Neuronal stem cell (in vitro differentiated cells): ENCODE results near the gene YY1AP1.
"Not testable (repeated sequence)": the region's sequence is repeated elsewhere in the genome, so short reads cannot be mapped to it uniquely, and the experiment has no call there.

Experiments
- DNase-seq: peaks from one replicate; pipeline ENCODE4 v3.0.0-alpha.2; 2013; ENCODE audit warnings: low spot score
- H2AFZ ChIP-seq: one replicate; pipeline ENCODE4 v1.6.1; 2013; ENCODE audit warnings: mild to moderate bottlenecking, low read length, inconsistent platforms
- H2AK5ac ChIP-seq: 2 replicates; pipeline ENCODE4 v1.6.1; 2013; ENCODE audit warnings: low read depth, mild to moderate bottlenecking, inconsistent platforms, low read length, moderate library complexity, mixed read lengths
- H2BK120ac ChIP-seq: 2 replicates; pipeline ENCODE4 v1.6.1; 2013; ENCODE audit warnings: low read depth, mild to moderate bottlenecking, inconsistent platforms, low read length, moderate library complexity, mixed read lengths
- H2BK12ac ChIP-seq: one replicate; pipeline ENCODE4 v1.6.1; 2013; ENCODE audit warnings: low read length, inconsistent platforms
- H2BK15ac ChIP-seq: 2 replicates; pipeline ENCODE4 v1.6.1; 2013; ENCODE audit warnings: mild to moderate bottlenecking, low read length, inconsistent platforms, mixed read lengths
- H2BK5ac ChIP-seq: one replicate; pipeline ENCODE4 v1.6.1; 2013; ENCODE audit warnings: inconsistent platforms, mild to moderate bottlenecking, low read length, moderate library complexity
- H3K14ac ChIP-seq: one replicate; pipeline ENCODE4 v1.6.1; 2013; ENCODE audit warnings: low read length, inconsistent platforms
- H3K18ac ChIP-seq: 2 replicates; pipeline ENCODE4 v1.6.1; 2013; ENCODE audit warnings: low read length, inconsistent platforms
- H3K23ac ChIP-seq: 2 replicates; pipeline ENCODE4 v1.6.1; 2013; ENCODE audit warnings: low read depth, mild to moderate bottlenecking, mixed read lengths, low read length, inconsistent platforms; ENCODE audit not compliant: poor library complexity
- H3K27ac ChIP-seq: replicated peaks from 3 replicates; pipeline ENCODE4 v1.5.1; 2013; ENCODE audit warnings: low read length, inconsistent platforms
- H3K27me3 ChIP-seq, 3 experiments: 2 replicates each; pipeline ENCODE4 v1.6.1; 2013; ENCODE audit warnings: low read length in 3 of 3, mild to moderate bottlenecking in 2 of 3, inconsistent platforms in 1 of 3, low read depth in 1 of 3, mixed read lengths in 1 of 3, moderate library complexity in 1 of 3; ENCODE audit not compliant: control insufficient read depth in 3 of 3, insufficient read depth in 3 of 3
- H3K36me3 ChIP-seq, 2 donors: replicated peaks in 1 of 2; 2 replicates each; pipeline ENCODE4 v1.6.1; 2013; ENCODE audit warnings: low read length in 2 of 2; ENCODE audit not compliant: control insufficient read depth in 2 of 2, insufficient read depth in 2 of 2
- H3K4ac ChIP-seq: 2 replicates; pipeline ENCODE4 v1.6.1; 2013; ENCODE audit warnings: inconsistent platforms, mild to moderate bottlenecking, low read length, moderate library complexity
- H3K4me1 ChIP-seq, 2 donors: 1 replicate in 1 of 2; 2 replicates in 1 of 2; pipeline ENCODE4 v1.6.1; 2013; ENCODE audit warnings: low read length in 2 of 2, low read depth in 1 of 2; ENCODE audit not compliant: control insufficient read depth in 2 of 2, insufficient read depth in 1 of 2
- H3K4me2 ChIP-seq: one replicate; pipeline ENCODE4 v1.6.1; 2013; ENCODE audit warnings: mild to moderate bottlenecking, low read length, inconsistent platforms; ENCODE audit not compliant: insufficient read depth, poor library complexity, severe bottlenecking
- H3K4me3 ChIP-seq, 2 donors: 2 replicates each; pipeline ENCODE4 v1.5.1; 2013; ENCODE audit warnings: low read length in 2 of 2, mild to moderate bottlenecking in 2 of 2, inconsistent platforms in 1 of 2, moderate library complexity in 1 of 2
- H3K79me1 ChIP-seq: one replicate; pipeline ENCODE4 v1.6.1; 2013; ENCODE audit warnings: low read depth, mild to moderate bottlenecking, inconsistent platforms, low read length, moderate library complexity
- H3K9ac ChIP-seq: one replicate; pipeline ENCODE4 v1.6.1; 2013; ENCODE audit warnings: mild to moderate bottlenecking, low read depth, low read length, inconsistent platforms; ENCODE audit not compliant: poor library complexity
- H3K9me3 ChIP-seq, 2 donors: replicated peaks in 1 of 2; 2 replicates each; pipeline versions ENCODE3 to v1.6.1; 2013; ENCODE audit warnings: low read length in 2 of 2, mild to moderate bottlenecking in 2 of 2, inconsistent platforms in 1 of 2, low read depth in 1 of 2, mixed read lengths in 1 of 2, moderate library complexity in 1 of 2; ENCODE audit not compliant: control insufficient read depth in 2 of 2, insufficient read depth in 1 of 2
- H4K8ac ChIP-seq: one replicate; pipeline ENCODE4 v1.6.1; 2013; ENCODE audit warnings: low read depth, mild to moderate bottlenecking, inconsistent platforms, low read length, moderate library complexity
- H4K91ac ChIP-seq: one replicate; pipeline ENCODE4 v1.6.1; 2013; ENCODE audit warnings: low read length, low read depth, mild to moderate bottlenecking, inconsistent platforms; ENCODE audit not compliant: poor library complexity
- WGBS, 2 donors: extraction: QIAGEN DNeasy Blood & Tissue Kit; methylation state at CpG; one replicate each; pipeline ENCODE4 v1.1.7; 2013; ENCODE audit warnings: missing lambda C conversion rate in 2 of 2, mixed read lengths in 1 of 2; ENCODE audit not compliant: insufficient read length in 2 of 2, insufficient replicate concordance in 1 of 2; ENCODE audit errors: extremely low coverage in 2 of 2; 5-methylcytosine and 5-hydroxymethylcytosine counted together

YY1AP1 gene

GRCh38 chr1:155709391-155709790 lies 20.8 kb upstream of the YY1AP1 start:
- Histone ChIP-seq H4K8ac (no peak overlapping the region), H3K4me3 (no peak overlapping the region), H2BK12ac (no peak overlapping the region), H3K36me3 (peaks cover 3 to 42% of the 10 kb centered on the region in 2 donors), H3K14ac (no peak overlapping the region), H3K27me3 (no peaks in the 10 kb centered on the region), H3K23ac (no peak overlapping the region), H3K9ac (no peak overlapping the region), H3K4ac (no peak overlapping the region), H3K9me3 (peaks cover 3 to 11% of the 10 kb centered on the region in 2 donors), H2AK5ac (no peak overlapping the region), H3K27ac (no peak overlapping the region), H3K79me1 (peaks cover 3% of the 10 kb centered on the region), H3K4me1 (no peaks in the 10 kb centered on the region), H2BK5ac (no peak overlapping the region), H2BK15ac (no peak overlapping the region), H3K4me2 (no peak overlapping the region), H2BK120ac (no peak overlapping the region), H3K18ac (no peak overlapping the region), H2AFZ (no peak overlapping the region), H4K91ac (no peak overlapping the region)
- no CpG with 5 or more reads among the region's 3 CpGs for WGBS, 2 donors
- DNase-seq = no peak

- Histone ChIP-seq H3K14ac (no peak overlapping the region), H2AK5ac (no peak overlapping the region), H3K79me1 (peaks cover 3% of the 10 kb centered on the region), H3K23ac (no peak overlapping the region), H3K18ac (no peak overlapping the region), H2BK12ac (no peak overlapping the region), H2BK120ac (no peak overlapping the region), H3K9ac (no peak overlapping the region), H3K4me3 (no peak overlapping the region), H3K36me3 (peaks cover 3 to 16% of the 10 kb centered on the region in 2 donors), H3K27ac (no peak overlapping the region), H2BK5ac (no peak overlapping the region), H3K4ac (no peak overlapping the region), H3K27me3 (no peaks in the 10 kb centered on the region), H2AFZ (no peak overlapping the region), H4K91ac (no peak overlapping the region), H3K4me2 (no peak overlapping the region), H3K4me1 (no peaks in the 10 kb centered on the region), H3K9me3 (peaks cover 3 to 11% of the 10 kb centered on the region in 2 donors), H2BK15ac (no peak overlapping the region), H4K8ac (no peak overlapping the region)
- no CpG with 5 or more reads among the region's 5 CpGs for WGBS, 2 donors
- DNase-seq = no peak
These were observed 17.6 kb upstream of the YY1AP1 start for GRCh38 chr1:155706139-155706538.

- not testable (repeated sequence) for H3K4me1 ChIP-seq
- no CpG with 5 or more reads among the region's 5 CpGs for WGBS, 2 donors
- peaks cover 3 to 13% of the 10 kb centered on the region in 2 donors for H3K9me3 ChIP-seq
These were observed 15.8 kb upstream of the YY1AP1 start for GRCh38 chr1:155704414-155704813.

GRCh38 chr1:155703216-155703615 lies 14.6 kb upstream of the YY1AP1 start:
- Histone ChIP-seq H3K9ac (no peak overlapping the region), H3K36me3 (no peaks in the 10 kb centered on the region), H2BK120ac (no peak overlapping the region)

More at GRCh38 chr1:155704414-155704813, 15.8 kb upstream of the YY1AP1 start:
- not testable (repeated sequence) for H2BK120ac ChIP-seq, H3K27ac ChIP-seq, H3K18ac ChIP-seq, H3K23ac ChIP-seq, H3K4ac ChIP-seq, H3K14ac ChIP-seq, H3K36me3 ChIP-seq, H3K9ac ChIP-seq, H2BK12ac ChIP-seq, H3K4me2 ChIP-seq, H2BK5ac ChIP-seq, H2AK5ac ChIP-seq, H2AFZ ChIP-seq, DNase-seq, H3K27me3 ChIP-seq, H3K79me1 ChIP-seq, H4K8ac ChIP-seq, H3K4me3 ChIP-seq, H4K91ac ChIP-seq, H2BK15ac ChIP-seq

More at GRCh38 chr1:155703216-155703615, 14.6 kb upstream of the YY1AP1 start:
- Histone ChIP-seq H3K18ac (no peak overlapping the region), H3K4me2 (no peak overlapping the region), H2BK5ac (no peak overlapping the region), H3K14ac (no peak overlapping the region), H3K79me1 (peaks cover 6% of the 10 kb centered on the region), H2BK12ac (no peak overlapping the region), H3K9me3 (peaks cover 0 to 11% of the 10 kb centered on the region in 2 donors), H3K27me3 (no peaks in the 10 kb centered on the region), H2AK5ac (no peak overlapping the region), H3K27ac (no peak overlapping the region), H4K8ac (no peak overlapping the region), H2BK15ac (no peak overlapping the region), H3K4me3 (no peak overlapping the region), H3K23ac (no peak overlapping the region), H2AFZ (no peak overlapping the region), H3K4me1 (no peaks in the 10 kb centered on the region), H3K4ac (no peak overlapping the region), H4K91ac (no peak overlapping the region)
- DNase-seq = no peak
- no CpG with 5 or more reads among the region's 6 CpGs for WGBS, 2 donors
